A549 (cell line): ENCODE results near the gene DRC3. TPM values are rescaled to one million over a fixed set of nuclear protein-coding genes. Genes with fewer than 3 reads are reported as not detected.

Experiments
- ATAC-seq, 2 experiments: fragments of 200-7000 bp in 1 of 2; fragments of >200 bp in 1 of 2; cut with Nextera tagmentation in 1 of 2; cut with Tn5 transposase in 1 of 2; 3 replicates each; pipeline versions ENCODE4 v1.8.0 to v1.9.1; 2018 to 2020; ENCODE audit warnings: mild to moderate bottlenecking in 1 of 2, moderate library complexity in 1 of 2
- CTCF ChIA-PET: fragments of 300-600 bp; sonication (Branson Sonifier 250); formaldehyde crosslinking; extraction: SDS; loops from one replicate; lab custom pipeline; 2021; ENCODE audit warnings: antibody characterized with exemption, inconsistent platforms; lab: Yijun Ruan, JAX
- POLR2A ChIA-PET: fragments of 350-600 bp; formaldehyde crosslinking; extraction: SDS; loops from one replicate; lab custom pipeline; 2021; ENCODE audit warnings: antibody characterized with exemption, inconsistent platforms; lab: Yijun Ruan, JAX
- DNase-seq, 2 experiments: peaks; one replicate each; pipeline versions ENCODE4 v3.0.0 to v3.0.0-alpha.2; 2011 to 2016; ENCODE audit warnings: low read depth in 1 of 2, low spot score in 1 of 2
- FAIRE-seq: peaks from 2 replicates; lab custom pipeline; 2011; peaks lifted over from hg19 to GRCh38; lab: Jason Lieb, UNC
- H3K27ac ChIP-seq, 2 experiments: fragments of >200 bp; sonication (Bioruptor Twin); formaldehyde crosslinking; 3 replicates each; pipeline ENCODE4 v1.5.1; 2016 to 2017
- H3K4me1 ChIP-seq: fragments of >200 bp; sonication (Bioruptor Twin); formaldehyde crosslinking; 3 replicates; pipeline ENCODE4 v1.6.1; 2016
- H3K4me2 ChIP-seq: fragments of >200 bp; sonication (Bioruptor Twin); formaldehyde crosslinking; 3 replicates; pipeline ENCODE4 v1.6.1; 2016
- H3K4me3 ChIP-seq: fragments of >200 bp; sonication (Bioruptor Twin); formaldehyde crosslinking; 3 replicates; pipeline ENCODE4 v1.5.1; 2016
- H3K9me3 ChIP-seq: fragments of >200 bp; sonication (Bioruptor Twin); formaldehyde crosslinking; 3 replicates; pipeline ENCODE4 v1.6.1; 2016
- BHLHE40 ChIP-seq: IDR thresholded peaks from 2 replicates; pipeline ENCODE4 v1.6.1; 2012; ENCODE audit warnings: low read depth, low read length, inconsistent platforms
- CBX8 ChIP-seq: fragments of 200-600 bp; sonication (generic); IDR thresholded peaks from 2 replicates; pipeline ENCODE4 v1.6.1; 2016
- CHD2 ChIP-seq: fragments of 150-350 bp; IDR thresholded peaks from 2 replicates; pipeline ENCODE4 v1.6.1; 2014; ENCODE audit warnings: low read length; ENCODE audit not compliant: partially characterized antibody
- CTCF ChIP-seq: fragments of >200 bp; sonication (Bioruptor Twin); formaldehyde crosslinking; IDR thresholded peaks from 3 replicates; pipeline ENCODE4 v1.5.1; 2016
- FOSB ChIP-seq: fragments of 250-450 bp; sonication (Bioruptor Pico); IDR thresholded peaks from 2 replicates; pipeline ENCODE4 v1.5.0; 2020; ENCODE audit warnings: mild to moderate bottlenecking, moderate library complexity
- JUNB ChIP-seq: fragments of >200 bp; sonication (Bioruptor Twin); formaldehyde crosslinking; IDR thresholded peaks from 2 replicates; pipeline ENCODE4 v1.6.1; 2016
- KDM5A ChIP-seq: fragments of 200-600 bp; sonication (generic); IDR thresholded peaks from 2 replicates; pipeline ENCODE4 v1.6.1; 2016; ENCODE audit warnings: antibody characterized with exemption, mild to moderate bottlenecking
- NR3C1 ChIP-seq: fragments of >200 bp; sonication (Bioruptor Twin); formaldehyde crosslinking; IDR thresholded peaks from 3 replicates; pipeline ENCODE4 v1.6.1; 2017
- PHF8 ChIP-seq: fragments of 200-600 bp; sonication (generic); IDR thresholded peaks from 2 replicates; pipeline ENCODE4 v1.6.1; 2016; ENCODE audit warnings: low read depth, mild to moderate bottlenecking, antibody characterized with exemption, moderate library complexity, borderline replicate concordance
- POLR2A ChIP-seq: IDR thresholded peaks from 2 replicates; pipeline ENCODE4 v1.6.1; 2012; ENCODE audit warnings: mild to moderate bottlenecking, low read length
- POLR2AphosphoS2 ChIP-seq: conservative IDR thresholded peaks from 2 replicates; pipeline ENCODE4 v1.6.1; 2012; ENCODE audit warnings: low read length, improper control_type of control experiment, inconsistent platforms
- RARB ChIP-seq: fragments of 250-450 bp; sonication (Bioruptor Pico); IDR thresholded peaks from 2 replicates; pipeline ENCODE4 v1.8.0; 2021; ENCODE audit warnings: mild to moderate bottlenecking, moderate library complexity
- REST ChIP-seq: fragments of 200-600 bp; sonication (generic); IDR thresholded peaks from 2 replicates; pipeline ENCODE4 v1.6.1; 2016; ENCODE audit warnings: antibody characterized with exemption, mild to moderate bottlenecking, moderate library complexity
- RFX5 ChIP-seq: fragments of 450-650 bp; IDR thresholded peaks from 2 replicates; pipeline ENCODE4 v1.7.1; 2014; ENCODE audit warnings: antibody characterized with exemption, mild to moderate bottlenecking, moderate library complexity
- SMC3 ChIP-seq: fragments of >200 bp; sonication (Bioruptor Twin); formaldehyde crosslinking; IDR thresholded peaks from 3 replicates; pipeline ENCODE4 v1.6.1; 2018; ENCODE audit warnings: inconsistent platforms
- SREBF2 ChIP-seq: fragments of 450-650 bp; IDR thresholded peaks from 2 replicates; pipeline ENCODE4 v1.6.1; 2014; ENCODE audit warnings: mild to moderate bottlenecking, moderate library complexity
- ZSCAN20 ChIP-seq: fragments of 250-450 bp; sonication (Bioruptor Pico); IDR thresholded peaks from 2 replicates; pipeline ENCODE4 v1.8.0; 2022; ENCODE audit warnings: mild to moderate bottlenecking, moderate library complexity
- WGBS: methylation state at CpG from one replicate; pipeline ENCODE4 v1.1.6; 2017; ENCODE audit errors: missing lambda C conversion rate; 5-methylcytosine and 5-hydroxymethylcytosine counted together
- polyA plus RNA-seq, 4 experiments: library from polyadenylated mRNA; depleted of rRNA in 3 of 4; stranded (reverse); fragments of >200 nt; fragmentation: RNase III in 1 of 4; extraction: RNeasy Plus Mini Kit Qiagen cat#74134 plus additional on column Dnase treatment in 1 of 4; gene quantifications; 2 replicates in 3 of 4; 3 replicates in 1 of 4; pipeline ENCODE4 v1.2.3, GENCODE V29; 2011 to 2017
- TF ChIP-seq, protein P1 (sequence below): fragments of 450-650 bp; IDR thresholded peaks from 2 replicates; pipeline ENCODE4 v1.6.1; 2014; ENCODE audit warnings: antibody characterized with exemption
- TF ChIP-seq, protein P2 (sequence below): fragments of >200 bp; sonication (Bioruptor Twin); formaldehyde crosslinking; IDR thresholded peaks from 2 replicates; pipeline ENCODE4 v1.6.1; 2016
- TF ChIP-seq, protein P3 (sequence below): fragments of 150-350 bp; IDR thresholded peaks from 2 replicates; pipeline ENCODE4 v1.6.1; 2014; ENCODE audit warnings: low read depth, mild to moderate bottlenecking, low read length

Gene DRC3
- polyA plus RNA-seq, 2 of the 4 experiments (the other 2 are of a cell fraction): 2.9 to 3.1 TPM

DNA sequence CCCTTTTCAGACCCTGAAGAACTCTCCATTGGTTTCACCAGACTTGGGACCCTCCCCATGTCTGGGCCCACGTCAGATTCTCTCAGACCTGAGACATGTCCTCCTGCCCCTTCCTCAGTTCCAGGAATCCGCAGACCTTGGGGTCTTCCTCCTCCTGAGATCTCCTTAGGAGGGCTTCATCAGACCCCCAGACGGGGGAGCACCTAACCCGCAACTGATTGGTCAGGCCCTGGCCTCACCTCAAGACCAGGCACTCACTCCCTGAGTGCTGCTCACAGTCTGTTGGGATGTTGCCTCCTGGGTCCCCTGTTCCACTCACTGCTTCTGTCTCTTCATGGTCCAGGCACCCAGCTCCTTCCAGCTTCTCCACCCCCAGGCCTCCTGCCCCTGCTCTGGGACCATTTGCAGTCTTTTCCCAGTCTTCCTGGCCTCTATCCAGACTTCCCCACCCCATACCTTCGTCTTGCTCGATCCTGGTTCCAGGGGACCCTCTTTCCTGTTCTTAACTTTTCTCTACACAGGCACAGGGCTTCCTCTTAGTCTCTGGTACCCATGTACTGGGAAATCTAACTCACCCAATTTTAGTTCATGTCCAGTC lies 67.7 kb downstream of the DRC3 start:
- POLR2A ChIA-PET: no interaction called here
- Histone ChIP-seq H3K27ac (peak overlapping the region; percentile 80 to 92), H3K9me3 (no peaks in the 10 kb centered on the region), H3K4me1 (peaks cover 31% of the 10 kb centered on the region), H3K4me3 (peak overlapping the region; percentile 68), H3K4me2 (peak overlapping the region; percentile 89)
- CTCF ChIA-PET: no interaction called here
- 62% methylated on average over 6 of the region's 6 CpGs for WGBS
- no peak for TF ChIP-seq REST
- TF ChIP-seq CHD2: no peak
- no peak for TF ChIP-seq RFX5
- no peak for TF ChIP-seq SMC3
- ATAC-seq (no peak), DNase-seq (no peak), FAIRE-seq (no peak)

GRCh38 chr17:18041776-18042175 lies 69.1 kb downstream of the DRC3 start:
- no peak overlapping the region for H3K4me3 ChIP-seq
- no peaks in the 10 kb centered on the region for H3K9me3 ChIP-seq
- peak overlapping the region; percentile 89; the same call in 2 of the 3 replicates for H3K4me2 ChIP-seq
- no peak for ATAC-seq
- no peak for FAIRE-seq
- TF ChIP-seq, protein P1, sequence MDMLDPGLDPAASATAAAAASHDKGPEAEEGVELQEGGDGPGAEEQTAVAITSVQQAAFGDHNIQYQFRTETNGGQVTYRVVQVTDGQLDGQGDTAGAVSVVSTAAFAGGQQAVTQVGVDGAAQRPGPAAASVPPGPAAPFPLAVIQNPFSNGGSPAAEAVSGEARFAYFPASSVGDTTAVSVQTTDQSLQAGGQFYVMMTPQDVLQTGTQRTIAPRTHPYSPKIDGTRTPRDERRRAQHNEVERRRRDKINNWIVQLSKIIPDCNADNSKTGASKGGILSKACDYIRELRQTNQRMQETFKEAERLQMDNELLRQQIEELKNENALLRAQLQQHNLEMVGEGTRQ: no peak
- TF ChIP-seq, protein P2, sequence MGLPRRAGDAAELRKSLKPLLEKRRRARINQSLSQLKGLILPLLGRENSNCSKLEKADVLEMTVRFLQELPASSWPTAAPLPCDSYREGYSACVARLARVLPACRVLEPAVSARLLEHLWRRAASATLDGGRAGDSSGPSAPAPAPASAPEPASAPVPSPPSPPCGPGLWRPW: no peak
- TF ChIP-seq SMC3 (no peak), NR3C1 (no peak), RARB (CRISPR knock-in tag) (no peak), KDM5A (no peak), POLR2AphosphoS2 (no peak), FOSB (CRISPR knock-in tag) (no peak), POLR2A (no peak), PHF8 (no peak), SREBF2 (no peak), RFX5 (no peak), BHLHE40 (no peak), CTCF (no peak), CBX8 (no peak), ZSCAN20 (no peak), JUNB (no peak)
- TF ChIP-seq, protein P3, sequence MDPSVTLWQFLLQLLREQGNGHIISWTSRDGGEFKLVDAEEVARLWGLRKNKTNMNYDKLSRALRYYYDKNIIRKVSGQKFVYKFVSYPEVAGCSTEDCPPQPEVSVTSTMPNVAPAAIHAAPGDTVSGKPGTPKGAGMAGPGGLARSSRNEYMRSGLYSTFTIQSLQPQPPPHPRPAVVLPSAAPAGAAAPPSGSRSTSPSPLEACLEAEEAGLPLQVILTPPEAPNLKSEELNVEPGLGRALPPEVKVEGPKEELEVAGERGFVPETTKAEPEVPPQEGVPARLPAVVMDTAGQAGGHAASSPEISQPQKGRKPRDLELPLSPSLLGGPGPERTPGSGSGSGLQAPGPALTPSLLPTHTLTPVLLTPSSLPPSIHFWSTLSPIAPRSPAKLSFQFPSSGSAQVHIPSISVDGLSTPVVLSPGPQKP: no peak
- peaks cover 31% of the 10 kb centered on the region for H3K4me1 ChIP-seq
- H3K27ac ChIP-seq: no peak overlapping the region
- peak in 1 of 2 experiments; percentile 25 for DNase-seq
- CTCF ChIA-PET: interaction anchor here (1.0 to 2.0 kb wide), 3 partner anchors 8 to 151 kb away, joined by 3 to 10 read pairs (median 4); partner anchors contain the start of genes DRC3 and TOM1L2
- POLR2A ChIA-PET: no interaction called here
- WGBS: 26% methylated on average over 1 of the region's 1 CpG
